GM12878 (cell line): Measurements from ENCODE around the gene LRRN4CL. TPM values are rescaled to one million over a fixed set of nuclear protein-coding genes. Genes with fewer than 3 reads are reported as not detected.

ENCODE experiments used
- BCL11A ChIP-seq: IDR thresholded peaks from 2 replicates; pipeline ENCODE4 v1.6.1; 2011; ENCODE audit warnings: low read depth, low read length
- FOXK2 ChIP-seq: fragments of 450-650 bp; IDR thresholded peaks from 2 replicates; pipeline ENCODE4 v1.6.1; 2017; ENCODE audit warnings: mild to moderate bottlenecking, moderate library complexity
- FOXM1 ChIP-seq: IDR thresholded peaks from 2 replicates; pipeline ENCODE4 v1.6.1; 2012; ENCODE audit warnings: low read depth, mild to moderate bottlenecking, inconsistent platforms, low read length, moderate library complexity
- GATAD2B ChIP-seq: fragments of 450-650 bp; conservative IDR thresholded peaks from 2 replicates; pipeline ENCODE4 v1.6.1; 2017; ENCODE audit warnings: low read depth, mild to moderate bottlenecking, moderate library complexity
- HDAC6 ChIP-seq: fragments of 200-600 bp; sonication (generic); IDR thresholded peaks from one replicate; pipeline ENCODE4 v1.8.0; 2017; ENCODE audit warnings: antibody characterized with exemption; ENCODE audit not compliant: unreplicated experiment
- IKZF1 ChIP-seq: fragments of 450-650 bp; conservative IDR thresholded peaks from 2 replicates; pipeline ENCODE4 v1.6.1; 2017; ENCODE audit warnings: antibody characterized with exemption, mild to moderate bottlenecking
- MTA2 ChIP-seq: fragments of 450-650 bp; IDR thresholded peaks from 2 replicates; pipeline ENCODE4 v1.6.1; 2016; ENCODE audit warnings: low read depth, mild to moderate bottlenecking, moderate library complexity
- NR2F1 ChIP-seq: fragments of 450-650 bp; conservative IDR thresholded peaks from 2 replicates; pipeline ENCODE4 v1.6.1; 2017; ENCODE audit warnings: mild to moderate bottlenecking
- POLR2A ChIP-seq: IDR thresholded peaks from 2 replicates; pipeline ENCODE4 v1.6.1; 2011; ENCODE audit warnings: low read depth, mild to moderate bottlenecking, low read length
- RB1 ChIP-seq: fragments of 450-650 bp; formaldehyde crosslinking; IDR thresholded peaks from 2 replicates; pipeline ENCODE4 v1.6.1; 2017; ENCODE audit warnings: mild to moderate bottlenecking, borderline replicate concordance
- RCOR1 ChIP-seq: conservative IDR thresholded peaks from 2 replicates; pipeline ENCODE4 v1.6.1; 2012; ENCODE audit warnings: low read depth, low read length, improper control_type of control experiment
- RFX5 ChIP-seq: IDR thresholded peaks from 2 replicates; pipeline ENCODE4 v1.6.1; 2011; ENCODE audit warnings: low read depth, low read length, improper control_type of control experiment
- SP1 ChIP-seq: IDR thresholded peaks from one replicate; pipeline ENCODE4 v1.6.1; 2011; ENCODE audit warnings: low read depth, low read length
- TCF7 ChIP-seq: IDR thresholded peaks from 2 replicates; pipeline ENCODE4 v1.6.1; 2014; ENCODE audit warnings: antibody characterized with exemption, borderline replicate concordance
- YY1 ChIP-seq: IDR thresholded peaks from 2 replicates; pipeline ENCODE4 v1.6.1; 2011; ENCODE audit warnings: low read depth, mild to moderate bottlenecking, low read length
- ZNF207 ChIP-seq: fragments of 450-650 bp; IDR thresholded peaks from 2 replicates; pipeline ENCODE4 v1.6.1; 2014; ENCODE audit warnings: antibody characterized with exemption, mild to moderate bottlenecking, borderline replicate concordance
- ZNF384 ChIP-seq: IDR thresholded peaks from 2 replicates; pipeline ENCODE4 v1.6.1; 2012; ENCODE audit warnings: low read depth, mild to moderate bottlenecking, low read length, improper control_type of control experiment, borderline replicate concordance
- polyA plus RNA-seq, 11 experiments: library from polyadenylated mRNA; depleted of rRNA in 4 of 11; unstranded in 6 of 11; stranded (reverse) in 5 of 11; fragments of >200 nt; fragmentation: Nextera tagmentation in 4 of 11; fragmentation: Illumina TruSeq in 1 of 11; extraction: Ambion mirVana in 4 of 11; extraction: Trizol in 1 of 11; gene quantifications; 1 replicate in 1 of 11; 2 replicates in 10 of 11; pipeline versions ENCODE4 v1.2.1 to v1.2.3, GENCODE V29; 2011 to 2016; ENCODE audit warnings: inconsistent platforms in 2 of 11, missing spikeins in 2 of 11, low read depth in 1 of 11
- total RNA-seq, 4 experiments: library from RNA; depleted of rRNA in 3 of 4; stranded (reverse); fragments of >200 nt in 3 of 4; fragmentation: Illumina TruSeq in 1 of 4; extraction: Trizol in 1 of 4; gene quantifications; 2 replicates each; pipeline versions ENCODE4 v1.2.1 to v1.2.3, GENCODE V29; 2013 to 2021
- TF ChIP-seq, protein P1 (sequence below): IDR thresholded peaks from 2 replicates; pipeline ENCODE4 v1.6.1; 2012; ENCODE audit warnings: mild to moderate bottlenecking, low read depth, low read length
- TF ChIP-seq, protein P2 (sequence below): fragments of 450-650 bp; IDR thresholded peaks from 2 replicates; pipeline ENCODE4 v1.6.1; 2017; ENCODE audit warnings: mild to moderate bottlenecking, moderate library complexity
- TF ChIP-seq, protein P3 (sequence below): fragments of 150-350 bp; IDR thresholded peaks from 2 replicates; pipeline ENCODE4 v1.6.1; 2014; ENCODE audit warnings: mild to moderate bottlenecking, low read depth, low read length
- TF ChIP-seq, protein P4 (sequence below): IDR thresholded peaks from 2 replicates; pipeline ENCODE4 v1.6.1; 2011; ENCODE audit warnings: low read depth, mild to moderate bottlenecking, low read length, moderate library complexity, borderline replicate concordance; ENCODE audit errors: extremely low read depth

Gene LRRN4CL
- total and polyA plus RNA-seq, 10 of the 15 experiments (the other 5 are each of a cell fraction or from before 2014, with no cell fraction given): 0.01 to 0.06 TPM; not detected in 8

DNA sequence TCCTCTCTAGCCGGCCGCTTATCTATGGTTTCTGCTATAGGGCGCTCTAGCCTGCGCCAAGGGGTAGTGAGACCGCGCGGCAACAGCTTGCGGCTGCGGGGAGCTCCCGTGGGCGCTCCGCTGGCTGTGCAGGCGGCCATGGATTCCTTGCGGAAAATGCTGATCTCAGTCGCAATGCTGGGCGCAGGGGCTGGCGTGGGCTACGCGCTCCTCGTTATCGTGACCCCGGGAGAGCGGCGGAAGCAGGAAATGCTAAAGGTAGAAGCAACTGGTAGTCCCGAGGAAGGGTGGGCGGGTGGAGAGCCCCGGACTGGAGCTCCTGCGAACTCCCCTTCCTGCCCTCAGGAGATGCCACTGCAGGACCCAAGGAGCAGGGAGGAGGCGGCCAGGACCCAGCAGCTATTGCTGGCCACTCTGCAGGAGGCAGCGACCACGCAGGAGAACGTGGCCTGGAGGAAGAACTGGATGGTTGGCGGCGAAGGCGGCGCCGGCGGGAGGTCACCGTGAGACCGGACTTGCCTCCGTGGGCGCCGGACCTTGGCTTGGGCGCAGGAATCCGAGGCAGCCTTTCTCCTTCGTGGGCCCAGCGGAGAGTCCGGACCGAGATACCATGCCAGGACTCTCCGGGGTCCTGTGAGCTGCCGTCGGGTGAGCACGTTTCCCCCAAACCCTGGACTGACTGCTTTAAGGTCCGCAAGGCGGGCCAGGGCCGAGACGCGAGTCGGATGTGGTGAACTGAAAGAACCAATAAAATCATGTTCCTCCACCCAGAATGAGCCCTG is 17.5 kb downstream of the LRRN4CL start, which contains the start of the genes LBHD1 and UQCC3 (continued):
- TF ChIP-seq, protein P1, sequence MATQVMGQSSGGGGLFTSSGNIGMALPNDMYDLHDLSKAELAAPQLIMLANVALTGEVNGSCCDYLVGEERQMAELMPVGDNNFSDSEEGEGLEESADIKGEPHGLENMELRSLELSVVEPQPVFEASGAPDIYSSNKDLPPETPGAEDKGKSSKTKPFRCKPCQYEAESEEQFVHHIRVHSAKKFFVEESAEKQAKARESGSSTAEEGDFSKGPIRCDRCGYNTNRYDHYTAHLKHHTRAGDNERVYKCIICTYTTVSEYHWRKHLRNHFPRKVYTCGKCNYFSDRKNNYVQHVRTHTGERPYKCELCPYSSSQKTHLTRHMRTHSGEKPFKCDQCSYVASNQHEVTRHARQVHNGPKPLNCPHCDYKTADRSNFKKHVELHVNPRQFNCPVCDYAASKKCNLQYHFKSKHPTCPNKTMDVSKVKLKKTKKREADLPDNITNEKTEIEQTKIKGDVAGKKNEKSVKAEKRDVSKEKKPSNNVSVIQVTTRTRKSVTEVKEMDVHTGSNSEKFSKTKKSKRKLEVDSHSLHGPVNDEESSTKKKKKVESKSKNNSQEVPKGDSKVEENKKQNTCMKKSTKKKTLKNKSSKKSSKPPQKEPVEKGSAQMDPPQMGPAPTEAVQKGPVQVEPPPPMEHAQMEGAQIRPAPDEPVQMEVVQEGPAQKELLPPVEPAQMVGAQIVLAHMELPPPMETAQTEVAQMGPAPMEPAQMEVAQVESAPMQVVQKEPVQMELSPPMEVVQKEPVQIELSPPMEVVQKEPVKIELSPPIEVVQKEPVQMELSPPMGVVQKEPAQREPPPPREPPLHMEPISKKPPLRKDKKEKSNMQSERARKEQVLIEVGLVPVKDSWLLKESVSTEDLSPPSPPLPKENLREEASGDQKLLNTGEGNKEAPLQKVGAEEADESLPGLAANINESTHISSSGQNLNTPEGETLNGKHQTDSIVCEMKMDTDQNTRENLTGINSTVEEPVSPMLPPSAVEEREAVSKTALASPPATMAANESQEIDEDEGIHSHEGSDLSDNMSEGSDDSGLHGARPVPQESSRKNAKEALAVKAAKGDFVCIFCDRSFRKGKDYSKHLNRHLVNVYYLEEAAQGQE: no peak
- TF ChIP-seq ZNF384 (no peak), SP1 (peak; percentile 47), BCL11A (0 out of 2 replicates have a peak, but pooled peaks have one; percentile 1), FOXM1 (peak; percentile 32; the same call in 1 of the 2 replicates), IKZF1 (peak; percentile 95), GATAD2B (peak; percentile 74; the same call in 1 of the 2 replicates), RCOR1 (no peak), POLR2A (peak; percentile 82), NR2F1 (peak; percentile 73), RB1 (peak; percentile 90; the same call in 1 of the 2 replicates), FOXK2 (no peak), MTA2 (0 out of 2 replicates have a peak, but pooled peaks have one; percentile 36), RFX5 (0 out of 2 replicates have a peak, but pooled peaks have one; percentile 49), YY1 (peak; percentile 89), TCF7 (peak; percentile 54; the same call in 1 of the 2 replicates), ZNF207 (peak; percentile 3; the same call in 1 of the 2 replicates), HDAC6 (no peak)
- TF ChIP-seq, protein P2, sequence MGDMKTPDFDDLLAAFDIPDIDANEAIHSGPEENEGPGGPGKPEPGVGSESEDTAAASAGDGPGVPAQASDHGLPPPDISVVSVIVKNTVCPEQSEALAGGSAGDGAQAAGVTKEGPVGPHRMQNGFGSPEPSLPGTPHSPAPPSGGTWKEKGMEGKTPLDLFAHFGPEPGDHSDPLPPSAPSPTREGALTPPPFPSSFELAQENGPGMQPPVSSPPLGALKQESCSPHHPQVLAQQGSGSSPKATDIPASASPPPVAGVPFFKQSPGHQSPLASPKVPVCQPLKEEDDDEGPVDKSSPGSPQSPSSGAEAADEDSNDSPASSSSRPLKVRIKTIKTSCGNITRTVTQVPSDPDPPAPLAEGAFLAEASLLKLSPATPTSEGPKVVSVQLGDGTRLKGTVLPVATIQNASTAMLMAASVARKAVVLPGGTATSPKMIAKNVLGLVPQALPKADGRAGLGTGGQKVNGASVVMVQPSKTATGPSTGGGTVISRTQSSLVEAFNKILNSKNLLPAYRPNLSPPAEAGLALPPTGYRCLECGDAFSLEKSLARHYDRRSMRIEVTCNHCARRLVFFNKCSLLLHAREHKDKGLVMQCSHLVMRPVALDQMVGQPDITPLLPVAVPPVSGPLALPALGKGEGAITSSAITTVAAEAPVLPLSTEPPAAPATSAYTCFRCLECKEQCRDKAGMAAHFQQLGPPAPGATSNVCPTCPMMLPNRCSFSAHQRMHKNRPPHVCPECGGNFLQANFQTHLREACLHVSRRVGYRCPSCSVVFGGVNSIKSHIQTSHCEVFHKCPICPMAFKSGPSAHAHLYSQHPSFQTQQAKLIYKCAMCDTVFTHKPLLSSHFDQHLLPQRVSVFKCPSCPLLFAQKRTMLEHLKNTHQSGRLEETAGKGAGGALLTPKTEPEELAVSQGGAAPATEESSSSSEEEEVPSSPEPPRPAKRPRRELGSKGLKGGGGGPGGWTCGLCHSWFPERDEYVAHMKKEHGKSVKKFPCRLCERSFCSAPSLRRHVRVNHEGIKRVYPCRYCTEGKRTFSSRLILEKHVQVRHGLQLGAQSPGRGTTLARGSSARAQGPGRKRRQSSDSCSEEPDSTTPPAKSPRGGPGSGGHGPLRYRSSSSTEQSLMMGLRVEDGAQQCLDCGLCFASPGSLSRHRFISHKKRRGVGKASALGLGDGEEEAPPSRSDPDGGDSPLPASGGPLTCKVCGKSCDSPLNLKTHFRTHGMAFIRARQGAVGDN: no peak
- TF ChIP-seq, protein P3, sequence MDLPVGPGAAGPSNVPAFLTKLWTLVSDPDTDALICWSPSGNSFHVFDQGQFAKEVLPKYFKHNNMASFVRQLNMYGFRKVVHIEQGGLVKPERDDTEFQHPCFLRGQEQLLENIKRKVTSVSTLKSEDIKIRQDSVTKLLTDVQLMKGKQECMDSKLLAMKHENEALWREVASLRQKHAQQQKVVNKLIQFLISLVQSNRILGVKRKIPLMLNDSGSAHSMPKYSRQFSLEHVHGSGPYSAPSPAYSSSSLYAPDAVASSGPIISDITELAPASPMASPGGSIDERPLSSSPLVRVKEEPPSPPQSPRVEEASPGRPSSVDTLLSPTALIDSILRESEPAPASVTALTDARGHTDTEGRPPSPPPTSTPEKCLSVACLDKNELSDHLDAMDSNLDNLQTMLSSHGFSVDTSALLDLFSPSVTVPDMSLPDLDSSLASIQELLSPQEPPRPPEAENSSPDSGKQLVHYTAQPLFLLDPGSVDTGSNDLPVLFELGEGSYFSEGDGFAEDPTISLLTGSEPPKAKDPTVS: no peak
- TF ChIP-seq, protein P4, sequence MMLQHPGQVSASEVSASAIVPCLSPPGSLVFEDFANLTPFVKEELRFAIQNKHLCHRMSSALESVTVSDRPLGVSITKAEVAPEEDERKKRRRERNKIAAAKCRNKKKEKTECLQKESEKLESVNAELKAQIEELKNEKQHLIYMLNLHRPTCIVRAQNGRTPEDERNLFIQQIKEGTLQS: no peak
